Measurements from ENCODE around the gene MSX2. TPM values are rescaled to one million over a fixed set of nuclear protein-coding genes. Genes with fewer than 3 reads are reported as not detected.

MSX2 gene
- total RNA-seq, 1 donor from 2014 or later = 0.27 TPM

GRCh38 chr5:174726916-174727793 lies 2.8 kb downstream of the MSX2 start:
- peaks cover 87% of the 10 kb centered on the region for H3K27me3 ChIP-seq (ENCODE audit: low read depth)
- no peaks in the 10 kb centered on the region for H3K9me3 ChIP-seq
- no peak overlapping the region for H3K27ac ChIP-seq
- H3K4me1 ChIP-seq = peaks cover 13% of the 10 kb centered on the region
- H3K4me3 ChIP-seq = no peak overlapping the region
- no peaks in the 10 kb centered on the region for H3K36me3 ChIP-seq
- no peak for TF ChIP-seq CTCF (IDR thresholded peaks at IDR 0.05)
- no peak for DNase-seq
- intact Hi-C loops (cut with DNase I) = no loop called here
- ATAC-seq = no peak

GRCh38 chr5:174727794-174728680 lies 3.7 kb downstream of the MSX2 start:
- no peak overlapping the region for H3K4me3 ChIP-seq
- ATAC-seq (no peak), DNase-seq (no peak)
- no peaks in the 10 kb centered on the region for H3K9me3 ChIP-seq
- H3K27me3 ChIP-seq (ENCODE audit: low read depth) = peaks cover 87% of the 10 kb centered on the region
- no peaks in the 10 kb centered on the region for H3K36me3 ChIP-seq
- intact Hi-C loops (cut with DNase I) = no loop called here
- TF ChIP-seq CTCF (IDR thresholded peaks at IDR 0.05) = no peak
- peaks cover 13% of the 10 kb centered on the region for H3K4me1 ChIP-seq
- H3K27ac ChIP-seq = no peak overlapping the region

- intact Hi-C loops (cut with DNase I) = no loop called here
These were observed 4.8 kb downstream of the MSX2 start for GRCh38 chr5:174729075-174729680.

GRCh38 chr5:174731214-174732035 lies 7.0 kb downstream of the MSX2 start:
- H3K27me3 ChIP-seq (ENCODE audit: low read depth) = peaks cover 88% of the 10 kb centered on the region
- H3K27ac ChIP-seq = no peak overlapping the region
- no peak for ATAC-seq

More at GRCh38 chr5:174729075-174729680, 4.8 kb downstream of the MSX2 start:
- Histone ChIP-seq H3K27ac (no peak overlapping the region), H3K4me3 (no peak overlapping the region), H3K4me1 (peaks cover 13% of the 10 kb centered on the region), H3K9me3 (no peaks in the 10 kb centered on the region), H3K27me3 (ENCODE audit: low read depth) (peaks cover 87% of the 10 kb centered on the region), H3K36me3 (no peaks in the 10 kb centered on the region)
- TF ChIP-seq CTCF (IDR thresholded peaks at IDR 0.05) = no peak
- DNase-seq = no peak
- ATAC-seq = no peak

More at GRCh38 chr5:174731214-174732035, 7.0 kb downstream of the MSX2 start:
- TF ChIP-seq CTCF (IDR thresholded peaks at IDR 0.05) = no peak
- DNase-seq = no peak
- Histone ChIP-seq H3K9me3 (no peaks in the 10 kb centered on the region), H3K4me3 (no peak overlapping the region), H3K36me3 (no peaks in the 10 kb centered on the region), H3K4me1 (peaks cover 10% of the 10 kb centered on the region)
- intact Hi-C loops (cut with DNase I) = no loop called here
